H4 (cell line): ENCODE measurements around the gene PITX1. TPM values are rescaled to one million over a fixed set of nuclear protein-coding genes. Genes with fewer than 3 reads are reported as not detected.

ENCODE experiments used
- DNase-seq: peaks from one replicate; pipeline ENCODE4 v3.0.0-alpha.2; 2015; ENCODE audit warnings: low spot score
- total RNA-seq: library from RNA; depleted of rRNA; stranded (reverse); fragments of >200 nt; shearing (Covaris generic); gene quantifications from 2 replicates; pipeline ENCODE4 v1.2.3, GENCODE V29; 2014

The PITX1 gene
- total RNA-seq, 1 experiment from 2014 or later = 27.0 TPM

- DNase-seq = no peak
Measured at GRCh38 chr5:135062216-135063055, 28.4 kb upstream of the PITX1 start.

DNA sequence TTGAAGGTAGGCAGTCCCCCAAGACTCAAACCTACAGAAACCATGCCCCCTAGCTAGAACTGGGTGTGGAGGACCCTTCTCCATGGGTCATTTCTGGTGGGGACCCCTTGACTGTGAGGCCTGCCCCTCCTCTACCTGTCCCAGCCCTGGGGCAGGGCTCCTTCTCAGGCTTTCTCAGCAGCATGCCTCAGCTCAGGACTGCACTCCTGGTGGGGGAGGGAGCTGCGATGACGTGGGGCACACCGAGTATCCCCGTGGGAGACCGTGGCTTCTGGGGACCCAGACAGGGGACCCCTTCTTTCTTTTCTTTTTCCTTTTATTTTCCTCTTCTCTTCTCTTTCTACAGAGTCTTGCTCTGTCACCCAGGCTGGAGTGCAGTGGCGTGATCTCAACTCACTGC lies 27.0 kb upstream of the PITX1 start:
- no peak for DNase-seq

DNA sequence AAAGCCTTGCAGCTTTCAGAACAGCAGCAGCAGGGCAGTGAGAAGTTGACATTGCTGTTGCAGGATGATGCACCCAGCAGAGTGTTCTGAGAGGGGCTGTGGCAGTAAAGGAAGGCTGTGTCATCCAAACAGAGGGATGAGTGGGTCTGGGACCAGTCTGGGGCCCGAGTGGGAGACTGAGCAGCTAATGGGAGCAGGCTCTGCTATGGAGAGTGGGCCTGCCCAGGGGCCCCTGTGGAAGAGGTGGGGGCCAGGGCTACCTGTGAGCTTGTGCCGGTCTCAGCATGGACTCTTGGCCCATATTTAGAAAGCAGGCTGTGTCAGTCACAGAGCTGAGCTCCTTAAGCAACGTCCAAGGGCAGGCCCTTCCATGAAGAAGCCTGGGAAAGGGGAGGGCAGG lies 26.0 kb upstream of the PITX1 start:
- DNase-seq = no peak

DNA sequence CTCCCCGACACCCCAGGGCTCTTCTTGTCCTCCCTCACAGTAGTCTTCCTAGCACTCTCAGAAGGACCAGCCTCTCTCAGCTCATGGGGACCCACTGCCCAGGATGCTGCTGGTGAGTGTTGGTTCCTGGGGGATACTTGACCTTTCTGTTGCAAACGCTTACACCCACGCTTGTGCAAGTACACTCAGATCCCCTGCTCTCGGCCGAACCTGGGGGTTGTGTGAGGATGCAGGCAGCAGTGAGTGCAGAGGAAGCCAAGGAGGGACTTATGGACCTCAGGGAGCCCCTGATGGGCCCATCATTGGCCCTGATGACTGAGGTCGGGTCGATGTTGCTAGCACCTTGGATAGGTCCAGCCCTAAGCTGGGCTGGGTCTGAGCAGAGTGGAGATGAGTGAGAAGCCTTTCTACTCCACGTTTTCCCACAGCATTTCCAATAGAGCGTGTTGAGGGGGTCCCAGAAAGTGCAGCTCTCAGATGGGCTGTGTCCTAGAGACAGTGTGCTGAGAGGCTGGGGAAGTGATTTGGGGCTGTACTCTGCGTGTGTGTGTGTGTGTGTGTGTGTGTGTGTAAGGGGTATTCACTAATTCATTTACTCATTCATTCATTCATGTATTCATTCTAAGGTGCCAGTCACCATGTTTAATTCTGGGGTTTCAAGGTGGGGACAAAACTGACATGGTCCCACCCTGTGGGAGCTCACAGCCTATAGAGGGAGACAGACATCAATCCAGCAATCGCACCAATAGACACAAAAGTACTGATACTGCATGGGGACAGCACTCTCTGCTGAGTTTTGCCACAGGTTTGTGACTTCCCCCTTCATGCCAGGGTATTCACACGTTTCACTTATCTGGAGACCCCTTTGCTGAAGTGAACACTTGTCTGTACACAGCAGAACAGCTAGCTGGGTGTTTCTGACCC lies 25.2 kb upstream of the PITX1 start:
- DNase-seq = no peak

GRCh38 chr5:135058331-135058732 lies 24.3 kb upstream of the PITX1 start:
- no peak for DNase-seq

GRCh38 chr5:135057233-135057632 lies 23.2 kb upstream of the PITX1 start:
- no peak for DNase-seq

- no peak for DNase-seq
Measured at GRCh38 chr5:135056316-135057030, 22.4 kb upstream of the PITX1 start.

DNA sequence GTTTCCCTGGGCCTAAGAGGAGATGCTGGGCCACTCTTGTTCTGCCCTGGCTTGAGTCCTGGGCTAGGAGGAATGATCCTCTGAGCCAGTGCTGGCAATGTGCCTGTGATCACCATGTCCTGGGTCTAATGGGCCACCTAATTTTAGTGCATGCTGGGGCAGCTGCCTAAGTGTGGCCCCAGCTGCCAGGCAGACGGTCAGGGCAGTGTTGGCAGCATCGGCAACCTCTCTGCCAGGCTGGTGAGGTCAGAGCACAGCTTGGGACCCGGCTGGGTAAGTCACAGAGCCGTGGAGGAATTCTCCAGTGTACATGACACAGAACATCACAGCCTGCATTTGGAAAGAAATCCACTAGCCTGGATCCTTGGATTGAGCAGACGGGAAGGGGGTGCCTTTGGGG lies 21.4 kb upstream of the PITX1 start:
- DNase-seq = no peak

GRCh38 chr5:135054546-135054945 lies 20.5 kb upstream of the PITX1 start:
- DNase-seq = no peak

GRCh38 chr5:135053989-135054388 lies 20.0 kb upstream of the PITX1 start:
- DNase-seq = no peak

DNA sequence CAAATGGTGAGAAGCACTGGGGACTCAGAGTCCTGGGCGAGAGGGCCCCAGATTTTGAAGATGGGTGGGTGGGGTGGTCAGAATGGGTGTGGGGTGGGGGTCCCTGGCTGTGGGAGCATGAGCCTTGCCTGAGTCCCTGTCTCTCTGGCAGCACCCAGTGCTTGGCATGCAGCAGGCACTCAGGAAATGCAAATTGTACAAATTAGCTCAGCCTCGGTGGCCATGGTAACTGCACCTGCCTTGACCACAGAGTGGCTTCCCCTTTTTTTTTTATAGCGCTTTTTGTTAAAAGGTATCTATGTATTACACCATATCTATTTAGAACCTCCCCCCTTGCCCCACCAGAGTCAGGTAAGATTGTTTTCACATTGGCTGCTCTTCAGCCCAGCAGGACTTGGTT lies 19.2 kb upstream of the PITX1 start:
- DNase-seq = no peak

DNA sequence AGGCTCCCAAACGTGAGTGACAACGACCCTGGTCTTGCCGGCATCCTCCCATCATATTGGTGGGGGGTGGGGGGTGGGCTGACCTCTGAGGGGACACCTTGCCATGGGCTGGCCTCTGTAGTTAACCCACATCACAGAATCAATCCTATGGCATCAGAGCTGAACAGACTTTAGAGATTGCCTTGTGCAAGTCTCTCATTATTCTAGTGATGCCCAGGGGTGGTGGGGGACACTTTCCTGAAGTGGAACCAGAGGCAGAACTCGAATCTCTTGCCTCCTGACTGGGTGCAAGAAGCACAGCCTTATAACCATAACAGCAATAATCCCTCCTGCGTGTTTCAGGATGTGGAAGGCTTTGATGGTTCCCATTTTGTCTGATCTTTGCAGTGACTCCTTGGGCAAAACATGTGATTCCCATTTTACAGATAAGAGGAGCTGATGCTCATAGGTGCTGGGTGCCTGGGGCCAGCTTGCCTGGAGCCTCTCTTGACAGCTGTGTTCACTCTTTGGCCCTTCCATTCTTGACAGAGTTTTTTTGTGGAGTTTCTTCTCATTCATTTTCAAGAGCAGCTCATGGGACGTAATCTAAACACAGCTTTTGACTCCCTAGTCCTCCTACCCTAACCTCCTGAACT lies 18.6 kb upstream of the PITX1 start:
- DNase-seq = no peak

GRCh38 chr5:135051872-135052271 lies 17.8 kb upstream of the PITX1 start:
- no peak for DNase-seq

GRCh38 chr5:135051399-135051798 lies 17.4 kb upstream of the PITX1 start:
- no peak for DNase-seq

DNA sequence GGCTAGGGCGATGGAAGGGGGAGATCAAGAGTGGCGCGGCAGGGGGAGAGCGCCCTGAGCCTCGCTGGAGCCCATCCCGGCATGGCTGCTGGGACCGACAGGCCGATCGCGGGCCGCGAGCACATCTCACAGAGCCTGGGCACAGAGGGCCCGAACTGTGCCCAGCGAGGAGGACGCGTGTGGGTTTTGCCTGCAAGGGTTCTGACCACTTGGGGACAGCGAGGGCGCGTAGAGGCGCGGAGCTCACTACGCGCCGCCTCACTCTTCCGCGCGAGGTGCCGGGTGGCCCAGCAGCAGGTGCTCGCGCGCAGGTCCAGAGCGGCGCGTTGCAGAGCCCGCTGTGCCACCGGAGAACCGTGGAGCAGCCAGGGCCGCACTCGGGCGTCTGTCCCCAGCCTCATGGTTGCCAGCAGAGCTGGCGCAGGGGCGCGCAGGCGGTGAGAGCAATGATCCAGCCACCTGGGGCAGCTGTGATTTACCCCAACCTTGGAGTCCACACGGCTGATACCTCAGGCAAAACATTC lies 16.3 kb upstream of the PITX1 start:
- no peak for DNase-seq

- DNase-seq = no peak
Measured at GRCh38 chr5:135048930-135049329, 14.9 kb upstream of the PITX1 start.

DNA sequence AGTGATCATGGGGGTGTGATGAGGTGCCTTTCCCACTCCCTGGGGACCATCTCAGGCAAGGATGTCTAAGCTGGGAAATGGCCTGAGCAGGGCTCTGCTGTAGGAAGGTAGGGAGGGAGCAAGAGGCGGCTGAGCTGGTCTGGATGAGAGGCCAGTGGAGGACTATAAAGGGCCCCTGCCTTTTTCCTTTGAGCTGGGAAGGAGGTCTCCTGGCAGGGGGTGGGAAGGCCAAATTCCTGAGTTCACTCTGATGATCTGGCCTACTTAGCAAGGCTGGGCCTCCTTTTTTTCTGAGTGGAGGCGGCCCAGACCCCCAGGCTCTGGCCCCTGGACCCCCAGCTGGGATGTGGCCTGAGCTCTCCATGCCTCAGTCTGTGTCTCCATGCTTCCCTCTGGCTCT lies 14.3 kb upstream of the PITX1 start:
- DNase-seq = no peak

GRCh38 chr5:135047347-135047695 lies 13.3 kb upstream of the PITX1 start:
- DNase-seq = no peak

DNA sequence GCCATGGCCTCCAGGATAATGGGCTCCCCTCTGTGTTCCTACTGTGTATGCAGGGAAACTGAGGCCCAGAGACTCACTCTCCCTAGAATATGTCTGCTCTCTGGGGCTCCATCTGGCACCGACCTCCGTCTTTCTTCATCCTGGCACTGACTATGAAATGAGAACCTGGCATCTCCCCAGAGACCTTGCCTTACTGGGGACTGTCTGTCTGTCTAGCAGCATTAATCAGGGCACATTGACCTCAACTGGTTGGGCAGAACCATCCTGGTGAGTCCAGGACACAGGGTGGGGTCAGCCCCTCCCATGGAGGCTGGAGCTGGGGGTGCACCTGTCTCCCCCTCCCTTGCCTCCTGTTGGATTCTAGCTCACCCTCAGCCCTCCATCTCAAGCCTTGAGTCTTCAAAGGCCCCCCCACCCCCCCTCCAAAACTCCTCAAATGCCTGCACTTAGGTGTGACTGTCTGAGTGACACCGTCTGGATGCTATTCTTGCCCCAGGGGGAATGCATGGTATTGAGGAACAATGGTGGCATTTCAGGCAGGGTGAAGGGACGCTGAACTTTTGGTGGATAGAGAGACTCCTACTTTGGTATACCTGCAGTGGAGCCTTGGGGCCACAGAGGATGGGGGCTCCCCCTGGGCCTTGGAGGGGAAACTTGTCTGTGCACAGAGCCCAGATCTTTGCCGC lies 12.8 kb upstream of the PITX1 start:
- no peak for DNase-seq

DNA sequence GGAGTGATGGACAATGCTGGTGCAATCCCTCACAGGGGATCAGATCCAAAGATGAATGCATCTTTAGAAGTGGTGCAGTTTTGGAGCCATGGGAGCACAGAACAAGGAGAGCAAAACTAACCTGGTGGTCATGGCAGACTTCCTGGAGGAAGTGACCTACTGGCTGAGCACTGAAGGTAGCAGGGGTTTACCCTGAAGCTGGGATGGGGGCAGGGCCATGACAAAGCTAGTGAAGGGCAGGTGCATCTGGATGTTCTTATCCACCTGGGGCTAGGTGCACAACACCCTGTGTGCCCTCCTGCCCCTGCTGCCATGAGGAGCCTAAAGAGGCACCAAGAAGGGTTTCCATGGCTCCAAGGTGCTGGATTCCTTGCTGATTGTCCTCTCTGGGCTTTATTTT lies 11.5 kb upstream of the PITX1 start:
- DNase-seq = no peak

DNA sequence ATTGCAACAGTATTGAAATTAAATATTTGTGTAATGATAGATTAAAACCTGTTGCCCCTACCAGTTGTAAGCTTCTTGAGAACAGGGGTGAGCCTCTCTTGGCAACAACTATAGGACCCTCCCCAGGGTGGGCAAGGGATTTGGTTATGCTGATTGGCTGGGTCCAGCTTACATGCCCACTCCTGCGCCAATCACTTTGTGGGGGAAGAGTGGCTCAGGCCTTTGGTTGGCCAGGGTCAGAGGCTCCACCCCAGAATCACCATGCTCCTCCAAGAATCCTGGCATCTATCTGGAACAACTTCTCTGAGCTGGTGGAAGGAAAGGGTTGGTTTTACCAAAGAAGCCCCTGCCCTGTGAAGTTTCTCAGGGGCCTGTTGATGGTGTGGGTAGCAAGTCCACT lies 8.6 kb upstream of the PITX1 start:
- DNase-seq = no peak
